Stomach (tissue), 4 donors: ENCODE results near the gene SLC35E4.

Experiments used
- CTCF ChIP-seq, 7 experiments: fragments of 450-650 bp in 4 of 7; fragments of 200-600 bp in 3 of 7; sonication (generic) in 3 of 7; IDR thresholded peaks; one replicate each; pipeline ENCODE4 v1.5.1; 2016 to 2019; ENCODE audit warnings: antibody characterized with exemption in 7 of 7, control low read depth in 2 of 7, mild to moderate bottlenecking in 1 of 7
- EP300 ChIP-seq: sonication (generic); formaldehyde crosslinking; IDR thresholded peaks from one replicate; pipeline ENCODE4 v1.6.1; 2017; ENCODE audit warnings: antibody characterized with exemption
- POLR2A ChIP-seq, 4 donors: fragments of 450-650 bp; IDR thresholded peaks; one replicate each; pipeline ENCODE4 v1.6.1; 2016; ENCODE audit warnings: antibody characterized with exemption in 4 of 4, control low read depth in 2 of 4, mild to moderate bottlenecking in 1 of 4, moderate library complexity in 1 of 4

- no peak for TF ChIP-seq CTCF (IDR thresholded peaks at IDR 0.05)
- TF ChIP-seq EP300: no peak
- TF ChIP-seq POLR2A (IDR thresholded peaks at IDR 0.05): no peak
Measured at GRCh38 chr22:30617819-30618218, 17.8 kb upstream of the SLC35E4 start.
